HK-2 (cell line): ENCODE results near the gene CHRFAM7A.
"Not testable (repeated sequence)": the region's sequence is repeated elsewhere in the genome, so short reads cannot be mapped to it uniquely, and the experiment has no call there.

Source experiments
- DNase-seq: peaks from one replicate; pipeline ENCODE4 v3.0.0-alpha.2; 2018; ENCODE audit not compliant: unreplicated experiment

Gene CHRFAM7A

DNA sequence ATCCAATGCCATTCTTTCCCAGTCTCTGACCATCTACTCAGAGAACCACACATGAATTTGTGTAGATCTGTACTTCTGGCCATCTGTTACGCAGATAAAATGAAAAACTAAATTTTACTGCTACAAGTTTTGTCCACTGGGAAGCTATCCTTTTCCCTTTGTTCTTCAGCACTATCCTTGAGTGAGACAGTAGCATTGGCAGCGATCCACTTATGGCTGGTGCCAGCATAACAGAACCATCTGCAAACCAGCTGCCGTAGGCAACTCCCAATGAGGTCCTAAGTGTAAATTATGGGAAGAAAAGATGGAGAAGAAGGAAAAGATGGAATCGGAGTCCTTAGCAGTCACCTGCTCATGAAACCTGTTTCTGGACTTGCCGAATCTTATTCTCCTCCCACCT is 72.3 kb downstream of the CHRFAM7A start:
- DNase-seq, result not testable (repeated sequence)

DNA sequence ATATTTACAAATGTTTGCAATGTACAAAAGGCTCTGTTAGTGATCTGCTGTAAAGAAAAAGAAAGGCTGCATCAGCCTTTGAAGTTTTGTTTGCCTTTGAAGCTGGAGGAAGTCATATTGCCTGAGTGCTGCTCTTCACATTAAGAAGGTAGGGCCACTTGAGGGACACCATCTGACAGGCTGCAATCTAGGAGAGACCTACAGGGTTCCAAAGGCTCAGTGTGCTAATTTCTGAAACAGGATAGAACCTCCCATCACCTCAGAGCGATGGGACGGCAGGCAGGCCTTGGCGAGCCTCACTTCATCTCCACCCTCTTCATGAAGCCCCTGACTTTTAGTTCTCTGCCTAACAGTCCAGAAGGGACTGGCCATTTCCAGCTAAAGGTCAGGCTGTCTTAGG is 77.6 kb downstream of the CHRFAM7A start:
- not testable (repeated sequence) for DNase-seq

DNA sequence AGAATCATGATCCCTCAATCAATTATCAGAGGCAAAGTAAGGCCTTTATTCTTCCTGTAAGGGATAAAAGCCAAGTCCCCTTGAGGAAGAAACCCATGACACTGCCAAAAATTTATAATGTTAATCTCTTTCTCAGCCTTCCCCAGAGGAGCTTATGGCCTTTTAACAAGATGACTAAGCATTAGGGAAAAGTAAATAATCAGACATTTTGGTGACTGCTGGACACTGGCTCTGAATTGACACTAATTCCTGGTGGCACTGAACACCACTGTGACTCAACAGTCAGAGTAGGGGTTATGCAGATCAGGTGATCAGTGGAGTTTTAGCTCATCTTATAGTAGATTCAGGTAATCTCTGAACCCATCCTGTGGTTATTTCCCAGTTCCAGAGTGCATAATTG is 82.8 kb downstream of the CHRFAM7A start:
- DNase-seq, result not testable (repeated sequence)
